ENCODE measurements around the gene DHRS1.

DHRS1 gene

DNA sequence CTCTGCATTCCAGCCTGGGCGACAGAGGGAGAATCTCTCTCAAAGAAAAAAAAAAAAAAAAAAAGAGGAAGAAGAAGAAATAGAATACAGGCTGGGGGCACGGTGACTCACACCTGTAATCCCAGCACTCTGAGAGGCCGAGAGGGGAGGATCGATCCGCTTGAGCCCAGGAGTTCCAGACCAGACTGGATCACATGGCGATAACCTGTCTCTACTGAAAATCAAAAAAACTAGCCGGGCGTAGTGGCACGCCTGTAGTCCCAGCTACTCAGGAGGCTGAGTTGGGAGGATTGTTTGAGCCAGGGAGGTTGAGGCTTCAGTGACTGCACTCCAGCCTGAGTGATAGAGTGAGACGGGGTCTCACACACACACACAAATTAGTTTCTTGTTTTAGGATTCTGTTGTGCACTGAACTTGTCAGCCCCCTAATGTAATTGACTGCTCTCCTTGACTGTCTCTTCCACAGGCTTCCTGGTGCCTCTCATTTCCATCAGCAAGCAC is 56.2 kb downstream of the DHRS1 start:
- no peak for DNase-seq

DNA sequence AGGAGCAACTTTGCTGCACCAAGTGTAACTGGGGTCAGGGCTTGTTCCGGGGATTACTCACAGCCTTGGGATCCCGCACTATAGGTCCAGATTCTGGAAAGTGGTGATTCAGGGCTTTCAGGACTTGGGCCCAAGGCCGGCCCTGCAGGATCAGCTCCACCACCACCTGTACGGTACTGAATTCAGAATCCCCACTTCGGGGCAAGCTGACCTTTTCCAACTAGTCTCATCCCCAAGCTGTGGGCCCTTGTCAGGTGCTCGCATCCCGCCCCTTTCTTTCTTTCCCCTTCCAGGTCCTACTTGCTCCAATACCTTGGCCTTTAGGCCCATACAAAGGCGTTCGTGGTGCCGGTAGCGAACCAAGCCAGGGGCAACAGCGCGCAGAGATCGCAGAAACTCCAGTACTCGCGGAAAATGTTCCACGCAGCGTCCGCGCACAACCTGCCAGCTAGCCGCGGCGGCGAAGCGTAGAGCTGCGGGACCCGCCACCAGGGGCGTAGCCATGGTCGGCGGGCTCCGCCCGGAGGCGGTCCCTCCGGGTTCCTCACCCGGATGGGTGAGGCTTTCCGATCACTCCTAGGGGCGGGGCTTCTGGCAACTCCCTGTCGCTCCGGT is 57.6 kb downstream of the DHRS1 start:
- DNase-seq, result peak; percentile 97

All from NCI-H748 treated with DMSO at 0.1 percent for 48 hours (cell line).